NCI-H1092 (cell line): ENCODE results near the gene DDX17.
"Not testable (repeated sequence)": the region's sequence is repeated elsewhere in the genome, so short reads cannot be mapped to it uniquely, and the experiment has no call there.

Experiments
- DNase-seq: peaks from one replicate; lab custom pipeline; 2025; lab: John Stamatoyannopoulos, UW

The DDX17 gene

GRCh38 chr22:38491707-38492348, 14.3 kb downstream of the DDX17 start:
- DNase-seq, result no peak

GRCh38 chr22:38490915-38491314, 15.2 kb downstream of the DDX17 start:
- no peak for DNase-seq

- DNase-seq, result no peak
These were observed 15.6 kb downstream of the DDX17 start for GRCh38 chr22:38490475-38490874.

- DNase-seq, result no peak
These were observed 16.5 kb downstream of the DDX17 start for GRCh38 chr22:38489561-38490145.

GRCh38 chr22:38489142-38489541, 17.0 kb downstream of the DDX17 start:
- no peak for DNase-seq

GRCh38 chr22:38487946-38488345, 18.2 kb downstream of the DDX17 start:
- no peak for DNase-seq

- no peak for DNase-seq
These were observed 20.3 kb downstream of the DDX17 start for GRCh38 chr22:38485783-38486182.

- DNase-seq, result no peak
These were observed 21.9 kb downstream of the DDX17 start for GRCh38 chr22:38484244-38484643.

- no peak for DNase-seq
These were observed 23.3 kb downstream of the DDX17 start for GRCh38 chr22:38482662-38483308.

GRCh38 chr22:38481871-38482332, 24.2 kb downstream of the DDX17 start:
- no peak for DNase-seq

GRCh38 chr22:38481162-38481870, 24.8 kb downstream of the DDX17 start:
- no peak for DNase-seq

GRCh38 chr22:38479096-38479837, 26.8 kb downstream of the DDX17 start:
- no peak for DNase-seq

- no peak for DNase-seq
These were observed 28.5 kb downstream of the DDX17 start for GRCh38 chr22:38477585-38477984.

GRCh38 chr22:38474003-38474607, 32.0 kb downstream of the DDX17 start:
- no peak for DNase-seq

GRCh38 chr22:38471237-38471636, 34.9 kb downstream of the DDX17 start:
- no peak for DNase-seq

GRCh38 chr22:38470179-38470578, 35.9 kb downstream of the DDX17 start:
- not testable (repeated sequence) for DNase-seq

GRCh38 chr22:38469306-38469781, 36.8 kb downstream of the DDX17 start:
- DNase-seq, result no peak

- DNase-seq, result no peak
These were observed 37.4 kb downstream of the DDX17 start for GRCh38 chr22:38468443-38469305.

- DNase-seq, result no peak
These were observed 38.1 kb downstream of the DDX17 start, which contains the start of gene KDELR3 for GRCh38 chr22:38467904-38468442. KDELR3 (plus strand) TSS chr22:38468096; CDS start chr22:38468234, 138 bp downstream.

- DNase-seq, result no peak
These were observed 38.6 kb downstream of the DDX17 start for GRCh38 chr22:38467438-38467903.
